HCT116 (cell line): ENCODE data around the gene ZNF248. TPM values are rescaled to one million over a fixed set of nuclear protein-coding genes. Genes with fewer than 3 reads are reported as not detected.

Source experiments
- ATAC-seq: fragments of 200-7000 bp; cut with Tn5 transposase; 2 replicates; pipeline ENCODE4 v1.9.1; 2020; ENCODE audit warnings: mild to moderate bottlenecking, moderate library complexity
- BruUV-seq: library from RNA; stranded (reverse); fragments of 400-500 nt; replicated peaks from 2 replicates; lab custom pipeline; 2021; lab: Mats Ljungman, UMichigan
- CTCF ChIA-PET: fragments of 300-600 bp; sonication (Branson Sonifier 250); formaldehyde crosslinking; loops from one replicate; lab custom pipeline; 2021; ENCODE audit warnings: antibody characterized with exemption; lab: Charles Lee
- POLR2A ChIA-PET: fragments of 300-600, 350-600 bp; sonication (Branson Sonifier 250); formaldehyde crosslinking; loops from one replicate; lab custom pipeline; 2021; ENCODE audit warnings: antibody characterized with exemption; lab: Charles Lee
- RAD21 ChIA-PET, 2 experiments: fragments of 300-600 bp; sonication (Branson Sonifier 250); formaldehyde crosslinking; loops; one replicate each; lab custom pipeline; 2023; ENCODE audit warnings: low total read pairs in 2 of 2; ENCODE audit not compliant: uncharacterized antibody in 2 of 2, unreplicated experiment in 2 of 2, low non-redundant PET in 1 of 2; lab: Charles Lee
- DNase-seq: peaks from one replicate; pipeline ENCODE4 v3.0.0-alpha.2; 2010; ENCODE audit warnings: low read depth, low spot score
- H2AFZ ChIP-seq: fragments of 200-600 bp; shearing (Covaris generic), sonication (generic); 2 replicates; pipeline ENCODE4 v1.6.1; 2017; ENCODE audit warnings: low read depth, mixed run types, mixed read lengths, antibody characterized with exemption, low read length; ENCODE audit not compliant: poor library complexity, severe bottlenecking
- H3K27ac ChIP-seq: 2 replicates; pipeline ENCODE4 v1.5.1; 2012; ENCODE audit warnings: low read depth, low read length
- H3K27me3 ChIP-seq: fragments of 200-600 bp; sonication (generic); 2 replicates; pipeline ENCODE4 v1.6.1; 2016; ENCODE audit warnings: mixed run types, low read length, mixed read lengths; ENCODE audit not compliant: insufficient read depth
- H3K36me3 ChIP-seq, 2 experiments: fragments of 200-500 bp in 1 of 2; fragments of 200-600 bp in 1 of 2; sonication (Bioruptor generic) in 1 of 2; sonication (generic) in 1 of 2; 2 replicates each; pipeline versions ENCODE4 v1.5.1 to v1.6.1; 2014 to 2016; ENCODE audit warnings: low read length in 2 of 2, inconsistent platforms in 1 of 2, mixed read lengths in 1 of 2, mixed run types in 1 of 2; ENCODE audit not compliant: insufficient read depth in 2 of 2, control insufficient read depth in 1 of 2
- H3K4me1 ChIP-seq, 2 experiments: fragments of 200-600 bp in 1 of 2; sonication (generic) in 1 of 2; 2 replicates each; pipeline versions ENCODE4 v1.5.1 to v1.6.1; 2012 to 2017; ENCODE audit warnings: low read length in 2 of 2, inconsistent platforms in 1 of 2, mild to moderate bottlenecking in 1 of 2, mixed read lengths in 1 of 2, mixed run types in 1 of 2, moderate library complexity in 1 of 2; ENCODE audit not compliant: insufficient read depth in 2 of 2, control insufficient read depth in 1 of 2
- H3K4me2 ChIP-seq: fragments of 200-600 bp; sonication (generic); 2 replicates; pipeline ENCODE4 v1.6.1; 2017; ENCODE audit warnings: mixed run types, low read length, mixed read lengths
- H3K4me3 ChIP-seq, 2 experiments: fragments of 200-600 bp in 1 of 2; sonication (generic) in 1 of 2; replicated peaks in 1 of 2; 2 replicates each; pipeline ENCODE4 v1.5.1; 2011 to 2016; ENCODE audit warnings: low read length in 2 of 2, control low read depth in 1 of 2, low read depth in 1 of 2, mild to moderate bottlenecking in 1 of 2, mixed read lengths in 1 of 2, mixed run types in 1 of 2
- H3K79me2 ChIP-seq: fragments of 200-600 bp; sonication (generic); 2 replicates; pipeline ENCODE4 v1.6.1; 2017; ENCODE audit warnings: mild to moderate bottlenecking, mixed run types, low read length, moderate library complexity, mixed read lengths; ENCODE audit not compliant: insufficient read depth
- H3K9ac ChIP-seq: fragments of 200-600 bp; sonication (generic); 2 replicates; pipeline ENCODE4 v1.6.1; 2016; ENCODE audit warnings: low read length, mixed read lengths
- H3K9me2 ChIP-seq: fragments of 200-600 bp; sonication (generic), shearing (Covaris generic); 2 replicates; pipeline ENCODE4 v1.6.1; 2017; ENCODE audit warnings: mixed run types, mild to moderate bottlenecking, moderate library complexity; ENCODE audit not compliant: insufficient read depth
- H3K9me3 ChIP-seq, 2 experiments: fragments of 200-500 bp in 1 of 2; fragments of 200-600 bp in 1 of 2; sonication (Bioruptor generic) in 1 of 2; sonication (generic) in 1 of 2; 2 replicates each; pipeline ENCODE4 v1.6.1; 2014 to 2017; ENCODE audit warnings: low read length in 2 of 2, mixed read lengths in 2 of 2, inconsistent platforms in 1 of 2, low read depth in 1 of 2, mild to moderate bottlenecking in 1 of 2, mixed run types in 1 of 2, moderate library complexity in 1 of 2; ENCODE audit not compliant: control insufficient read depth in 1 of 2, insufficient read depth in 1 of 2
- H4K20me1 ChIP-seq: fragments of 200-600 bp; sonication (generic), shearing (Covaris generic); 2 replicates; pipeline ENCODE4 v1.6.1; 2017; ENCODE audit warnings: mixed run types, mild to moderate bottlenecking, moderate library complexity; ENCODE audit not compliant: insufficient read depth
- CBX3 ChIP-seq: IDR thresholded peaks from 2 replicates; pipeline ENCODE4 v1.6.1; 2012; ENCODE audit warnings: low read depth
- CEBPB ChIP-seq: IDR thresholded peaks from 2 replicates; pipeline ENCODE4 v1.6.1; 2012; ENCODE audit warnings: low read depth
- EZH2 ChIP-seq: fragments of 200-600 bp; sonication (generic); IDR thresholded peaks from 2 replicates; pipeline ENCODE4 v1.6.1; 2017; ENCODE audit warnings: antibody characterized with exemption, mixed run types
- EZH2phosphoT487 ChIP-seq: fragments of 200-600 bp; IDR thresholded peaks from 2 replicates; pipeline ENCODE4 v1.6.1; 2018; ENCODE audit warnings: antibody characterized with exemption, borderline replicate concordance
- FOSL1 ChIP-seq: IDR thresholded peaks from 2 replicates; pipeline ENCODE4 v1.6.1; 2012; ENCODE audit warnings: low read depth
- JUND ChIP-seq: IDR thresholded peaks from 2 replicates; pipeline ENCODE4 v1.6.1; 2012
- POLR2A ChIP-seq: IDR thresholded peaks from 2 replicates; pipeline ENCODE4 v1.7.0; 2011; ENCODE audit warnings: borderline replicate concordance; ENCODE audit not compliant: insufficient read depth, insufficient read length; ENCODE audit errors: extremely low read depth
- POLR2AphosphoS5 ChIP-seq: IDR thresholded peaks from 2 replicates; pipeline ENCODE4 v1.6.1; 2011; ENCODE audit warnings: mild to moderate bottlenecking, low read depth, low read length, moderate library complexity
- RAD21 ChIP-seq: IDR thresholded peaks from 2 replicates; pipeline ENCODE4 v1.6.1; 2012; ENCODE audit warnings: low read depth, mild to moderate bottlenecking
- SRF ChIP-seq: IDR thresholded peaks from 2 replicates; pipeline ENCODE4 v1.6.1; 2012; ENCODE audit warnings: low read depth
- YY1 ChIP-seq: IDR thresholded peaks from 2 replicates; pipeline ENCODE4 v1.6.1; 2011; ENCODE audit warnings: low read length, low read depth, moderate library complexity, mild to moderate bottlenecking; ENCODE audit not compliant: insufficient replicate concordance; ENCODE audit errors: extremely low read depth
- ZFX ChIP-seq: fragments of 450-650 bp; IDR thresholded peaks from 2 replicates; pipeline ENCODE4 v1.6.1; 2017
- ZNF274 ChIP-seq: fragments of 200-500 bp; sonication (Bioruptor generic); IDR thresholded peaks from 2 replicates; pipeline ENCODE4 v1.6.1; 2014; ENCODE audit warnings: mild to moderate bottlenecking, low read depth, low read length, inconsistent platforms
- intact Hi-C: fragments of 100-400 bp; cut with micrococcal nuclease; formaldehyde crosslinking; loops from 2 replicates; pipeline ENCODE4 v1.10.0; 2022
- total RNA-seq: library from RNA; stranded (reverse); gene quantifications from one replicate; pipeline ENCODE4 v1.2.1, GENCODE V29; 2021; ENCODE audit not compliant: unreplicated experiment
- TF ChIP-seq, protein P1 (sequence below), 3 experiments: fragments of 200-600 bp in 1 of 3; sonication (generic) in 1 of 3; IDR thresholded peaks in 2 of 3; conservative IDR thresholded peaks in 1 of 3; 2 replicates each; pipeline ENCODE4 v1.5.1; 2012 to 2017; ENCODE audit warnings: low read depth in 2 of 3, low read length in 2 of 3, antibody characterized with exemption in 1 of 3, borderline replicate concordance in 1 of 3, control low read depth in 1 of 3, mild to moderate bottlenecking in 1 of 3, mixed read lengths in 1 of 3, mixed run types in 1 of 3, moderate library complexity in 1 of 3; ENCODE audit not compliant: insufficient read depth in 1 of 3
- TF ChIP-seq, protein P2 (sequence below): IDR thresholded peaks from 2 replicates; pipeline ENCODE4 v1.6.1; 2011; ENCODE audit warnings: mild to moderate bottlenecking, low read length, moderate library complexity; ENCODE audit not compliant: insufficient replicate concordance; ENCODE audit errors: extremely low read depth
- TF ChIP-seq, protein P3 (sequence below): IDR thresholded peaks from 2 replicates; pipeline ENCODE4 v1.6.1; 2012
- TF ChIP-seq, protein P4 (sequence below): IDR thresholded peaks from 2 replicates; pipeline ENCODE4 v1.6.1; 2012; ENCODE audit warnings: low read depth

Gene ZNF248
- total RNA-seq, 1 experiment from 2014 or later: 6.2 TPM

DNA sequence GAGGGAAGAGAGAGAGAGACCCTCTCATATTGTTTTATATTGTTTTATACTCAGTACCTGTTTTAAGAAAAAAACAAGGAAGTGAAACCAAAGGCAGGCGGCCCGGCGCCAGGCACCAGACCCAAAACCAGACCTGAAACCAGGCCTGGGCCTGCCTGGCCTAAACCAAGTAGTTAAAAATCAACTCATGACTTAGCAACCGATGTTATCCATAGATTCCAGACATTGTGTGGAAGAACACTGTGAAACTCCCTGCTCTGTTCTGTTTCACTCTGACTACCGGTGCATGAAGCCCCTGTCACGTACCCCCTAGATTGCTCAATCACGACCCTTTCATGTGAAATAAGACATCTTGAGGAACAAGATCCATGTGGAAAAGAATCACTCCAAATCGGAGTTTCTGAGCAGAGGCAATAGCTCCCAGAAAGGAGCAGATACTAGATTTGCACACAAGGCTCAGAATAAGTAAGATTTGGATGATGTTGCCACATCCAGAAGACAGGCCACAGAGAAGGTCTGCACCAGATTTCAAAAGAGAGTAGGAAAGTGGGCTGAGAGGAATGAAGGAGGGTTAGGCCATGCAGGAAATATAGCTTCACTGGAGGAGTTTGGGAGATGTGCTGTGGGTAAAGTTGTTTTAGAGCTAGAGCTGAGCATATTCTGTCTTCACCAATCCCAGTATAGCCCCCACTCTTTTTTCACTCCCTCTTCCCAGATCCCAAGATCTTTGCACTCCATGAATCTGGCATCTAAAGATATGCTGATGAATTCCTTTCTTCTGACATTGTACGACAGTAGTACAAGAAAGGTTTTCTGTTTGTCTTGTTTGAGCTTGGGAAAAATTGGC lies 8.8 kb upstream of the ZNF248 start:
- no TSS peak for BruUV-seq
- ATAC-seq (no peak), DNase-seq (no peak)
- Histone ChIP-seq H3K4me1 (no peaks in the 10 kb centered on the region), H3K27me3 (no peaks in the 10 kb centered on the region), H3K36me3 (no peaks in the 10 kb centered on the region), H3K9me2 (no peaks in the 10 kb centered on the region), H3K79me2 (no peaks in the 10 kb centered on the region), H3K4me2 (no peak overlapping the region), H4K20me1 (no peaks in the 10 kb centered on the region), H3K4me3 (no peak overlapping the region), H2AFZ (no peak overlapping the region), H3K9me3 (no peaks in the 10 kb centered on the region), H3K9ac (no peak overlapping the region), H3K27ac (no peak overlapping the region)
- RAD21 ChIA-PET: no interaction called here
- intact Hi-C loops: no loop called here
- POLR2A ChIA-PET: no interaction called here
- CTCF ChIA-PET: no interaction called here
- TF ChIP-seq, protein P1, sequence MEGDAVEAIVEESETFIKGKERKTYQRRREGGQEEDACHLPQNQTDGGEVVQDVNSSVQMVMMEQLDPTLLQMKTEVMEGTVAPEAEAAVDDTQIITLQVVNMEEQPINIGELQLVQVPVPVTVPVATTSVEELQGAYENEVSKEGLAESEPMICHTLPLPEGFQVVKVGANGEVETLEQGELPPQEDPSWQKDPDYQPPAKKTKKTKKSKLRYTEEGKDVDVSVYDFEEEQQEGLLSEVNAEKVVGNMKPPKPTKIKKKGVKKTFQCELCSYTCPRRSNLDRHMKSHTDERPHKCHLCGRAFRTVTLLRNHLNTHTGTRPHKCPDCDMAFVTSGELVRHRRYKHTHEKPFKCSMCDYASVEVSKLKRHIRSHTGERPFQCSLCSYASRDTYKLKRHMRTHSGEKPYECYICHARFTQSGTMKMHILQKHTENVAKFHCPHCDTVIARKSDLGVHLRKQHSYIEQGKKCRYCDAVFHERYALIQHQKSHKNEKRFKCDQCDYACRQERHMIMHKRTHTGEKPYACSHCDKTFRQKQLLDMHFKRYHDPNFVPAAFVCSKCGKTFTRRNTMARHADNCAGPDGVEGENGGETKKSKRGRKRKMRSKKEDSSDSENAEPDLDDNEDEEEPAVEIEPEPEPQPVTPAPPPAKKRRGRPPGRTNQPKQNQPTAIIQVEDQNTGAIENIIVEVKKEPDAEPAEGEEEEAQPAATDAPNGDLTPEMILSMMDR (IDR thresholded peaks at IDR 0.05 in 2 of 3, conservative IDR thresholded peaks at IDR 0.05 in 1 of 3; ENCODE audit: borderline replicate concordance in 1 of 3, insufficient read depth in 1 of 3, low read depth in 2 of 3, low read length in 2 of 3): no peak
- TF ChIP-seq EZH2: no peak
- TF ChIP-seq FOSL1: no peak
- TF ChIP-seq, protein P2, sequence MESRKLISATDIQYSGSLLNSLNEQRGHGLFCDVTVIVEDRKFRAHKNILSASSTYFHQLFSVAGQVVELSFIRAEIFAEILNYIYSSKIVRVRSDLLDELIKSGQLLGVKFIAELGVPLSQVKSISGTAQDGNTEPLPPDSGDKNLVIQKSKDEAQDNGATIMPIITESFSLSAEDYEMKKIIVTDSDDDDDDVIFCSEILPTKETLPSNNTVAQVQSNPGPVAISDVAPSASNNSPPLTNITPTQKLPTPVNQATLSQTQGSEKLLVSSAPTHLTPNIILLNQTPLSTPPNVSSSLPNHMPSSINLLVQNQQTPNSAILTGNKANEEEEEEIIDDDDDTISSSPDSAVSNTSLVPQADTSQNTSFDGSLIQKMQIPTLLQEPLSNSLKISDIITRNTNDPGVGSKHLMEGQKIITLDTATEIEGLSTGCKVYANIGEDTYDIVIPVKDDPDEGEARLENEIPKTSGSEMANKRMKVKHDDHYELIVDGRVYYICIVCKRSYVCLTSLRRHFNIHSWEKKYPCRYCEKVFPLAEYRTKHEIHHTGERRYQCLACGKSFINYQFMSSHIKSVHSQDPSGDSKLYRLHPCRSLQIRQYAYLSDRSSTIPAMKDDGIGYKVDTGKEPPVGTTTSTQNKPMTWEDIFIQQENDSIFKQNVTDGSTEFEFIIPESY: no peak
- TF ChIP-seq POLR2A: no peak
- TF ChIP-seq RAD21: no peak
- no peak for TF ChIP-seq EZH2phosphoT487
- TF ChIP-seq ZFX: no peak
- TF ChIP-seq, protein P3, sequence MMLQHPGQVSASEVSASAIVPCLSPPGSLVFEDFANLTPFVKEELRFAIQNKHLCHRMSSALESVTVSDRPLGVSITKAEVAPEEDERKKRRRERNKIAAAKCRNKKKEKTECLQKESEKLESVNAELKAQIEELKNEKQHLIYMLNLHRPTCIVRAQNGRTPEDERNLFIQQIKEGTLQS: no peak
- TF ChIP-seq, protein P4, sequence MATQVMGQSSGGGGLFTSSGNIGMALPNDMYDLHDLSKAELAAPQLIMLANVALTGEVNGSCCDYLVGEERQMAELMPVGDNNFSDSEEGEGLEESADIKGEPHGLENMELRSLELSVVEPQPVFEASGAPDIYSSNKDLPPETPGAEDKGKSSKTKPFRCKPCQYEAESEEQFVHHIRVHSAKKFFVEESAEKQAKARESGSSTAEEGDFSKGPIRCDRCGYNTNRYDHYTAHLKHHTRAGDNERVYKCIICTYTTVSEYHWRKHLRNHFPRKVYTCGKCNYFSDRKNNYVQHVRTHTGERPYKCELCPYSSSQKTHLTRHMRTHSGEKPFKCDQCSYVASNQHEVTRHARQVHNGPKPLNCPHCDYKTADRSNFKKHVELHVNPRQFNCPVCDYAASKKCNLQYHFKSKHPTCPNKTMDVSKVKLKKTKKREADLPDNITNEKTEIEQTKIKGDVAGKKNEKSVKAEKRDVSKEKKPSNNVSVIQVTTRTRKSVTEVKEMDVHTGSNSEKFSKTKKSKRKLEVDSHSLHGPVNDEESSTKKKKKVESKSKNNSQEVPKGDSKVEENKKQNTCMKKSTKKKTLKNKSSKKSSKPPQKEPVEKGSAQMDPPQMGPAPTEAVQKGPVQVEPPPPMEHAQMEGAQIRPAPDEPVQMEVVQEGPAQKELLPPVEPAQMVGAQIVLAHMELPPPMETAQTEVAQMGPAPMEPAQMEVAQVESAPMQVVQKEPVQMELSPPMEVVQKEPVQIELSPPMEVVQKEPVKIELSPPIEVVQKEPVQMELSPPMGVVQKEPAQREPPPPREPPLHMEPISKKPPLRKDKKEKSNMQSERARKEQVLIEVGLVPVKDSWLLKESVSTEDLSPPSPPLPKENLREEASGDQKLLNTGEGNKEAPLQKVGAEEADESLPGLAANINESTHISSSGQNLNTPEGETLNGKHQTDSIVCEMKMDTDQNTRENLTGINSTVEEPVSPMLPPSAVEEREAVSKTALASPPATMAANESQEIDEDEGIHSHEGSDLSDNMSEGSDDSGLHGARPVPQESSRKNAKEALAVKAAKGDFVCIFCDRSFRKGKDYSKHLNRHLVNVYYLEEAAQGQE: no peak
- no peak for TF ChIP-seq CBX3
- TF ChIP-seq POLR2AphosphoS5: no peak
- no peak for TF ChIP-seq YY1
- TF ChIP-seq ZNF274: no peak
- no peak for TF ChIP-seq CEBPB
- no peak for TF ChIP-seq JUND
- no peak for TF ChIP-seq SRF
